Measurements from ENCODE around the gene FBXW11. TPM values are rescaled to one million over a fixed set of nuclear protein-coding genes. Genes with fewer than 3 reads are reported as not detected.

FBXW11 gene
- polyA plus RNA-seq, 4 donors = 51.3 to 66.4 (median 65.4) TPM

DNA sequence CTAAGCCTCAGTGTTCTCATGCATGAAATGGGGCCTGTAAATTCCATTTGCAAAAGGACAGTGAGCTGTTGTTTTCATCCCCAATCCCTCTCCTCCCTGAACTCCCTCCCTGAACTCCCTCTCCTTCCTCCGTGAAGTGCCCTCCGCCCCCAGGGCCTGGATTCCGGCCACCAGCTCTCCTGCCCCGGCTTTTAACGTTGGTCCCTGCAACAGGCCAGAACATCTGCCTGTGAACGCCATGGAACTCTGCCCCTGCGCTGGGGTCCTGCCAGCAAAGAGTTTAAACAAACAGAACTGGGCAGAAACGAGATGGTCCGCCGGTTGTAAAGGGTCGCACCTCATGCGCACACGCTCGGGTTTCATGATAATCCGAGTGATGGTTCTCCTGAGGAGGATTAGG lies 158.4 kb downstream of the FBXW11 start:
- no peak for DNase-seq (ENCODE audit: low read depth in 4 of 4, low spot score in 3 of 4)

- no peak for DNase-seq (ENCODE audit: low read depth in 4 of 4, low spot score in 3 of 4)
Measured at GRCh38 chr5:171847026-171847425, 159.4 kb downstream of the FBXW11 start.

- DNase-seq (ENCODE audit: low read depth in 4 of 4, low spot score in 3 of 4) = no peak
Measured at GRCh38 chr5:171846323-171846722, 160.1 kb downstream of the FBXW11 start.

DNA sequence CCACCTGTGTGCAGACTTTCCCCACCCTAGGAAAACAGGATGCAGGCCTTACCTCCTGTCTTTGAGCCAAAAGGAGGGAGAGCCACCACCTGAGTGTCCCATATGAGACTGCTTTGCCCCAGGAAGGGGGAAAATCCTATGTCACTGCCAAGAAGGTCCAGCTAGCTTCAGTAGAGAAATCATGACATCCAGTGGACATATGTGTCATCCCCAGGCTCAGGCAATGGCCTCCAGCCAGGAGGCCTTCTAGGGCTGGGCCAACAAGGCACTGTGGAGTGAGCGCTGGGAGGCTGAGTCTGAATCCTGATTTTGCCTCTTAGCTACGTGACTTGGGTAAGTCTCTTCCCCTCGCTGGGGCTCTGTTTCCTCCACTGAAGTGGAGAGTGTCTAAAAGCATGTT lies 160.6 kb downstream of the FBXW11 start:
- DNase-seq (ENCODE audit: low read depth in 4 of 4, low spot score in 3 of 4) = no peak

- DNase-seq (ENCODE audit: low read depth in 4 of 4, low spot score in 3 of 4) = no peak
Measured at GRCh38 chr5:171845040-171845630, 161.3 kb downstream of the FBXW11 start.

DNA sequence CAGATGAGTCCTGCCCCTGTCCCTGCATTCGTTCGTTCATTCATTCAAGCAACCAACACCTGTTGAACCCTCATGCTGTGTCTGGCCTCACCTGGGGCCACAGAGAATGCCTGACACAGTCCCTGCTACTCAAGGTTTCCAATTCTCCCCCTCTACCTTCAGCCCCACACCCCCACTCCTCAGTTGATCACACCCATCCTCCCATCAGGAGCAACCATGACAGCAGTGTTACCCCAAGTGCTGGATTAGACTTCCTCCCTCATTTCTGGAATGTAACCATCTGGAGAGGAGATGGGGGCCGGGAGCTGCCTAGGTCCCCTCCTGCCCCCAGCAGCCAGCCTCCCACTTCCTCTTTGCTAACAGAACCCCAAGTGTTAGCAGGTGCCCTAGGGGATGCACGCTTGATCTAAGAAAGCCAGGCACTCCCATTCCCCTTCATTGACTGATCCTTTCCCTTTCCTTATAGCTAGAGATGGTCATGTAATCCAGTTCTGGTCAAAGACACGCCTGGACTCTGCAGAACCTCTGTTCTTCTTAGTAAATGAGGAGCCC lies 163.6 kb downstream of the FBXW11 start:
- no peak for DNase-seq (ENCODE audit: low read depth in 4 of 4, low spot score in 3 of 4)

DNA sequence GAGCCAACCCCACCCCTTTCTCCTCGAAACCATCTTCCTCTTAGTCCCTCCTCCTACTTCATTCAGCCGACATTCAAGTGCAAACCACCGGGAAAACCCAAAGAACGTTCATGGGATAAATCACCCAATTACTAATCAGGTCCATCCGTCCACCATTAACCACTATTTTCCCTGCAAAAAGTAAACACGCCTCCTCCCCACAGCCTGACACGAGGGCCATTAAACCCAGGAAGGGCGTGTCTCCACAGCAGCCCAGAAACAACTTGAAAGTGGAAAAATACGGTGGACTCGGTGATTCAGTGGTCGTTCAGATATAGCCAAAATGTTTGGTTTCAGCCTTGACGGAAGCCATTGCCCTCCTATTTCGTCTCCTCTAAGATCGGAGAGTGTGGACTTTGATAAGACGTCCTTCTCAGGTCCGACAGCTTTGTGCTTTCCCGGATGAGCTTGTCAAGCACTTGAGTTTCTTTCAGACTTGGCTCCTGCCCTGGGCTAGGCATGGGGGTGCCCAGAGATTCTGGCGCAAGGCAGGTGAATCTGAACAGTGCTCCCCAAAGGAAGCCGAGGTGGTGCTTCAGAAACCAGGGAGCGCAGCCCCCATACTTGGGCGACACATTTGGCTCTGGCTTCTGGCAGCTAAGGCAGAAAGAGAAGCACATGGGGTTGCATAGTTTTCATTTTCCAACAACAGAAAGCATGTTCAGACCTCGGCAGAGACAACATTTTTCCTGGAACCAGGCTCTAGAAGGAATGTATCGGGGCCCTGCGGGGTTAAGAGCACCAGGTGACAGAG lies 164.3 kb downstream of the FBXW11 start:
- DNase-seq (ENCODE audit: low read depth in 4 of 4, low spot score in 3 of 4) = no peak

DNA sequence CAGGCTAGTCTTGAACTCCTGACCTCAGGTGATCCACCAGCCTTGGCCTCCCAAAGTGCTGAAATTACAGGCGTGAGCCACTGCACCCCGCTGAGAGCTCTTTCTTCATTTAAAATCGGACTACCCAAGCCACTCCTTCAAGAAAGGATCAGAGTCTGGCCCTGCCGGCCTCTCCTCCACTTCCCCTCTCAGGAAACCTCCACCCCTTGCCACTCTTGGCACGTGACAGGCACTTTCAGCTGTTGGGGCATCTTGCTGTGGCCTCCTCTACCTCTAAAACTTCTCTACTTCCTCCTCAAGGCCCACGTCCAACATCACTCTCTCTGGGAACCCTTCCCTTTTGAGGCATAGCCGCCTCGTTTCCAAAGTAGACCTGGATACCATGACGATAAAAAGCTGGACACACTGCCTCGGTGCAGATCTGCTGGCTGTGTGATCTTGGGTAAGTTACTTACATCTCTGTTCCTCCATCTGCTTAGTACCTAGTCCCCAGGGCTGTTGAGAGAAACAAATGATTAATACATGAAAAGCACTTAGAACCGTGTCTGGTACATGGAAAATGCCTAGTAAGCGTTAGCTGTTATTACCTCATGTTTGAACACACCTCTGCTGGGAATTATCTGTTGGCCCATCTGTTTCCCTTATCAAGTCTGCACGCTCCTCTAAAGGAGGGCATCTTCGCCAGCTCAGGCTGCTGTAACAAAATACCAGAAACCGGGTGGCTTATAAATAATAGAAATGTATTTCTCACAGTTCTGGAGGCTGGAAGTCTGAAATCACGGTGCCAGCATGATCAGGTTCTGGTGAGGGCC lies 165.5 kb downstream of the FBXW11 start:
- no peak for DNase-seq (ENCODE audit: low read depth in 4 of 4, low spot score in 3 of 4)

DNA sequence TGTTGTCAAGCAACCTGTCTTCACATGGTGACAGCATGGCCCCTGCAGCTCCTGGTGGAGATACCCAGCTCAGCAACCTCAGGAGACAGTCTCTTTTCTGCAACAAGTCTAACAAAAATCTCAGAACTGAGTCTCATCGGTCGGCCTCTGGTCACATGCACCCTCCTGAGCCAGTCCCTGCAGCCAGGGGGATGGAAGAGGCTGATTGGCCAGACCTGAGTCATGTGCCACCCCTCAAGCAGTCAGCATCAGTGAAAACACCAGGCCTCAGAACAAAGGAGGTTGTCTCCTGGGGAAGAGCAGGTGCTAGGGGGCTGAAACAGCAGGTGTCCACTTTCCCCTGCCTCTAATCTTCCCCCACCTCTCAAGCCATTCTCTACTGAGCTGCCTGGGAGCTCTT lies 166.4 kb downstream of the FBXW11 start:
- DNase-seq (ENCODE audit: low read depth in 4 of 4, low spot score in 3 of 4) = no peak

GRCh38 chr5:171839112-171839511 lies 167.3 kb downstream of the FBXW11 start:
- DNase-seq (ENCODE audit: low read depth in 4 of 4, low spot score in 3 of 4) = no peak

- DNase-seq (ENCODE audit: low read depth in 4 of 4, low spot score in 3 of 4) = no peak
Measured at GRCh38 chr5:171838066-171838465, 168.4 kb downstream of the FBXW11 start.

DNA sequence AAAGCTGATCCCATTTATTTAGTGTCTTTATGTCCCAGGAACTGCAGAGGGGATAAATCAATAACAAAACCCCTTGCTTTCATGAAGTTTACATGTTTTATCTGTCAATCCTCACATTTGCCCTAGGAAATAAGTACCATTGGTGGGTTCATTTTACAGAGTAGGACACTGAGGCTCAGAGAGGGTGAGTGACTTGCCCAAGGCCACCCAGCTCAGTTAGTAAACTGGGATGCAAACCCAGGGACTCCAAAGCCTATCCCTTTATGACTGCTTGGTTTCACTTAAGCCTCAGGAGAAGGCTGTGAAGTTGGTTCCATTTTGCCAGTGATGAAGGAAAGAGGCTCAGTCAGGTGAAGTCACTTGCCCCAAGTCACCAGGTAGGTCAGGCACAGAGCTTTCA lies 168.9 kb downstream of the FBXW11 start:
- no peak for DNase-seq (ENCODE audit: low read depth in 4 of 4, low spot score in 3 of 4)

DNA sequence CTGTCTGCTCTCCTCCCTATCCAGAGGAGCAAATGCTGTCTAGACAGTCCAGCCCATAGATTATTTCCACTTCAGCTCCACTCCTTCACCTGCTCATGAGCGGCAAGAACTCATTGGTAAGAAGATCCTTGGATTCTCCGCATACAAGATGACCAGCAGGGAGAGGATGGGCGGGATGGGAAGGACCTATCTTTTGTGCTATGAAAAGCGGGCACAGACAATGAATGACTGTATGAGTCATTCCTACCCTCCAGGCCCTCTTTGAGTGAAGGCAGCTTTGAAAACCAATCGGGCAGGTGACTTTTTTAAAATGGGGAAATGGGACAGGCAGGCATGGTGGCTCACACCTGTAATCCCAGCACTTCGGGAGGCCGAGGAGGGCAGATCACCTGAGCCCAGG lies 171.4 kb downstream of the FBXW11 start:
- DNase-seq (ENCODE audit: low read depth in 4 of 4, low spot score in 3 of 4) = no peak

DNA sequence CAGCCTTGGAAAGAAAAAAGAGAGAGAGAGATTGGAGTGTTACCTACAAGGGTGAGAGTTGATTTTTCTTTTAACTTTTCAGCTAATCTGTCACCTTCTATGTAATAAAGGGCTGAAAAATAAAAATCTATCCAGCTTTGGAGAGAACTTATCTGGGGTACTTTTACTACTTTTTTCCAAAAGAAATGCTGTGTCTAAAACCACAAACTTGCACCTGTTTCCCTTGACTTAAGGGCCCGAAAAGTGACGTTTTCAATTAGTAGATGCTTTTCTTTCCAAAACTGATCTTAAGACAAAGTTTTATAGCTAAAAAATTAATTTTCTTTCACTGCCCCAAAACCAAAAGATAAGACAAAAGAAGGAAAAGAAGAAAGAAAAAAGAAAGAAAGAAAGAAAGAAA lies 172.0 kb downstream of the FBXW11 start:
- DNase-seq (ENCODE audit: low read depth in 4 of 4, low spot score in 3 of 4) = no peak

- DNase-seq (ENCODE audit: low read depth in 4 of 4, low spot score in 3 of 4) = no peak
Measured at GRCh38 chr5:171832775-171833174, 173.7 kb downstream of the FBXW11 start.

- no peak for DNase-seq (ENCODE audit: low read depth in 4 of 4, low spot score in 3 of 4)
Measured at GRCh38 chr5:171830686-171831085, 175.8 kb downstream of the FBXW11 start.

DNA sequence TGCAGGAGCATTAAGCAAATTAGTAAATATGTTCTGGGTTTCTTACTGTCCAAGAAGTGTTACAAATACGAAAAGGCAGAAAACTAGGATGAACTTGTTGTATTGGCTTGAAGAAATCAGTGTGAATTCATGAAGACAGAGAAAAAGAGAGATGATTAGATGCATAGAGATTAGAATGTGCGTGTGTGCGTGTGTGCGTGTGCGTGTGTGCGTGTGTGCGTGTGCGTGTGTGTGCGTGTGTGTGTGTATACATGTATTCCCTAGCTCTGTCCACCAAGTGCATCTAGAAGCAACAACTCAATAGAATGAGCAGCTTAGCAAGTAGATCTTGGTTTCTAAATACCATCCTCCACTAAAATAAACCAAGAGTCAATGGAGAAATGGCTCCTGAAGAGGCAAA lies 179.3 kb downstream of the FBXW11 start:
- DNase-seq (ENCODE audit: low read depth in 4 of 4, low spot score in 3 of 4) = no peak

- DNase-seq (ENCODE audit: low read depth in 4 of 4, low spot score in 3 of 4) = no peak
Measured at GRCh38 chr5:171826132-171826531, 180.3 kb downstream of the FBXW11 start.

DNA sequence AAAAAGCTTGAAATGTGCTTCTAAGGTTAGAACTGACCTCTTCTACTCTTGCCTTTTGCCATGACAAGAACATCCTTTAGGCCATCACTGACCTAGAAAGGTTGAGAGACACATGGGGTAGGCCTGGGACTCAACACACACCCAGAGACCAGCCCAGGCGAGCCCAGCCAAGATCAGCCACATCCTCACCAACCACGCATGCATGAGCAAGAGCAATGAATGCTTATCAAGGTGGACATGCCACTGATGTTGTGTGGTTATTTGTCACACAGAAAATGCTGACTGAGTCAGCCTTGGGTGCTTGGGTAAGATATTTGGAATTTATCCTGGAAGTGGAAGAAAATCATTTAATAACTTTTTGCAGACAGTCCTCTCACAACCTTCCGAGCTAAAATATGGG lies 181.4 kb downstream of the FBXW11 start:
- no peak for DNase-seq (ENCODE audit: low read depth in 4 of 4, low spot score in 3 of 4)

DNA sequence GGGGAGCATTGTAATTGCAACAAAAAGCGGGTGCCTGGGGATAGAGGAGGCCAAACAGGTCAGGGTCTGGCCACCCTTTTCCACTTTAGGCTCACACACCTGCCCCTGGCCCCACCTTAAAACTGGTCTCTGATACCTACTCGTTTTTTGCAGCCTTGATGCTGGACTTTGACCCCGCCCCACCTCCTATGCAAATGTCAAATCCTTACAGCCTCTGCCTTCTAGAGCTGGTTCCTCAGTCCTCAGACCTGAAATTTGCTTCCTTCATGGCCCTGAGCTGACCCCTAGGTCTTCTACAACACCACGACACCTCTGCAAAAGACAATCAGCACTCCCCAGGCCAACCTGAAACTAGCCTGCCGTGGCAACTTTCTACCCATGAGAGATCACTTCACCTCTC lies 183.2 kb downstream of the FBXW11 start:
- DNase-seq (ENCODE audit: low read depth in 4 of 4, low spot score in 3 of 4) = no peak

DNA sequence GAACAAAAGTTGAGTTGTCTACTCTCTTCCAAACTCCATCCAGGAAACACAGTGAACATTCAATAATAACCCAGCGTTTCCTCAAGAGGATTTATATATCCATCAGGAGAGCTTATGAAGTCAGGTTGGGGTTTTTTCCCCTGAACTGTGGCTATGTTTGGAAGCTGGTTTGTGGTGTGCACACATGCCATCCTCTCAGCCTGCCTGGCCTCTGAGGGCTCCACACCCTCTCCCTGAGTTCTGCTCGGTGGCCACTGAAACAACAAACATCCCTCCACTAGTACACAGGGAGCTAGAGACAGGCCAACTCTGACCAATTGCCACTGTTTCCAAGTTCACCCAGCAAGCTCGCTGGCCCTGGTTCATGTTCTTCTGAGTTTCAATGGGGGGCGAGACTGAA lies 185.2 kb downstream of the FBXW11 start:
- DNase-seq (ENCODE audit: low read depth in 4 of 4, low spot score in 3 of 4) = no peak

All from right renal pelvis (tissue), 4 donors.